Spleen (tissue), 7 donors: ENCODE results near the gene RNFT1.
"Not testable (repeated sequence)": the region's sequence is repeated elsewhere in the genome, so short reads cannot be mapped to it uniquely, and the experiment has no call there.

Source experiments
- POLR2A ChIP-seq, 3 donors: fragments of 450-650 bp; IDR thresholded peaks; one replicate each; pipeline ENCODE4 v1.5.1; 2017; ENCODE audit warnings: antibody characterized with exemption in 3 of 3, mild to moderate bottlenecking in 1 of 3
- POLR2AphosphoS5 ChIP-seq, 3 donors: sonication (generic); formaldehyde crosslinking; IDR thresholded peaks; one replicate each; pipeline ENCODE4 v1.5.1; 2017; ENCODE audit warnings: antibody characterized with exemption in 3 of 3
- TF ChIP-seq, protein P1 (sequence below), 11 experiments: fragments of 200-600 bp in 7 of 11; fragments of 450-650 bp in 4 of 11; sonication (generic) in 4 of 11; IDR thresholded peaks in 8 of 11; conservative IDR thresholded peaks in 3 of 11; 1 replicate in 7 of 11; 2 replicates in 4 of 11; pipeline versions ENCODE4 v1.4.0 to v1.8.0; 2016 to 2021; ENCODE audit warnings: antibody characterized with exemption in 11 of 11, inconsistent platforms in 4 of 11, mild to moderate bottlenecking in 1 of 11
- donor health status: DM: no; HTN: no; CAD: no; lungs with moderate emphysema.
- donor health status: DM: no; HTN: no; CAD: no.
- donor health status: DM: no; HTN: no; CAD: no.

DNA sequence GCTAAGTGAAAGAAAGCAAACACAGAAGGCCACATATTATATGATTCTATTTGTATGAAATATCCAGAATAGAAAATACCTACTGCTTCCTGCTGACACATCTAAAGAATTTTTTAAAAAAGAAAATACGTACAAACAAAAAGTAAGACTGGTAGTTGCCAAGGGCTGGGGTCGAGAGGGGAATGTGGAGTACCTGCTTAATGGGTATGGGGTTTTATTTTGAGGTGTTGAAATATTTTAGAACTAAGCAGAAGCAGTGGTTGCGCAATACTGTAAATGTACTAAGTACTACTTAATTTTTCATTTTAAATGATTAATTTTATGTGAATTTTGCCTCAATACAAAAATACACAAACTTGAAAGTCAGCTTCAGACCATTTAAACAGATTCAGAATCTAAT lies 32.1 kb upstream of the RNFT1 start:
- TF ChIP-seq, protein P1, sequence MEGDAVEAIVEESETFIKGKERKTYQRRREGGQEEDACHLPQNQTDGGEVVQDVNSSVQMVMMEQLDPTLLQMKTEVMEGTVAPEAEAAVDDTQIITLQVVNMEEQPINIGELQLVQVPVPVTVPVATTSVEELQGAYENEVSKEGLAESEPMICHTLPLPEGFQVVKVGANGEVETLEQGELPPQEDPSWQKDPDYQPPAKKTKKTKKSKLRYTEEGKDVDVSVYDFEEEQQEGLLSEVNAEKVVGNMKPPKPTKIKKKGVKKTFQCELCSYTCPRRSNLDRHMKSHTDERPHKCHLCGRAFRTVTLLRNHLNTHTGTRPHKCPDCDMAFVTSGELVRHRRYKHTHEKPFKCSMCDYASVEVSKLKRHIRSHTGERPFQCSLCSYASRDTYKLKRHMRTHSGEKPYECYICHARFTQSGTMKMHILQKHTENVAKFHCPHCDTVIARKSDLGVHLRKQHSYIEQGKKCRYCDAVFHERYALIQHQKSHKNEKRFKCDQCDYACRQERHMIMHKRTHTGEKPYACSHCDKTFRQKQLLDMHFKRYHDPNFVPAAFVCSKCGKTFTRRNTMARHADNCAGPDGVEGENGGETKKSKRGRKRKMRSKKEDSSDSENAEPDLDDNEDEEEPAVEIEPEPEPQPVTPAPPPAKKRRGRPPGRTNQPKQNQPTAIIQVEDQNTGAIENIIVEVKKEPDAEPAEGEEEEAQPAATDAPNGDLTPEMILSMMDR (IDR thresholded peaks at IDR 0.05 in 8 of 11, conservative IDR thresholded peaks at IDR 0.05 in 3 of 11) = not testable (repeated sequence)
- not testable (repeated sequence) for TF ChIP-seq POLR2A, POLR2AphosphoS5 (IDR thresholded peaks at IDR 0.05)
